Bronchial epithelial cell (primary cell): Measurements from ENCODE around the gene SNTA1. TPM values are rescaled to one million over a fixed set of nuclear protein-coding genes. Genes with fewer than 3 reads are reported as not detected.

Experiments used
- DNase-seq: peaks from one replicate; pipeline ENCODE4 v3.0.0-alpha.2; 2010; ENCODE audit warnings: low read depth
- FAIRE-seq: peaks from 2 replicates; lab custom pipeline; 2011; peaks lifted over from hg19 to GRCh38; lab: Jason Lieb, UNC
- H3K27me3 ChIP-seq: 2 replicates; pipeline ENCODE4 v1.5.1; 2011; ENCODE audit warnings: low read length; ENCODE audit not compliant: control insufficient read depth, insufficient read depth
- H3K36me3 ChIP-seq: 2 replicates; pipeline ENCODE4 v1.5.1; 2011; ENCODE audit warnings: low read length; ENCODE audit not compliant: control insufficient read depth, insufficient read depth
- H3K4me3 ChIP-seq: 2 replicates; pipeline ENCODE4 v1.5.1; 2011; ENCODE audit warnings: mild to moderate bottlenecking, low read depth, low read length, control low read depth
- CTCF ChIP-seq: IDR thresholded peaks from 2 replicates; pipeline ENCODE4 v1.5.1; 2011; ENCODE audit warnings: mild to moderate bottlenecking, moderate library complexity, low read length, control low read depth, inconsistent platforms; ENCODE audit not compliant: insufficient read depth, severe bottlenecking
- total RNA-seq: library from RNA; depleted of rRNA; stranded (reverse); fragments of >200 nt; gene quantifications from 2 replicates; pipeline ENCODE4 v1.2.1, GENCODE V29; 2014

The SNTA1 gene
- total RNA-seq, 1 donor from 2014 or later: 4.2 TPM

DNA sequence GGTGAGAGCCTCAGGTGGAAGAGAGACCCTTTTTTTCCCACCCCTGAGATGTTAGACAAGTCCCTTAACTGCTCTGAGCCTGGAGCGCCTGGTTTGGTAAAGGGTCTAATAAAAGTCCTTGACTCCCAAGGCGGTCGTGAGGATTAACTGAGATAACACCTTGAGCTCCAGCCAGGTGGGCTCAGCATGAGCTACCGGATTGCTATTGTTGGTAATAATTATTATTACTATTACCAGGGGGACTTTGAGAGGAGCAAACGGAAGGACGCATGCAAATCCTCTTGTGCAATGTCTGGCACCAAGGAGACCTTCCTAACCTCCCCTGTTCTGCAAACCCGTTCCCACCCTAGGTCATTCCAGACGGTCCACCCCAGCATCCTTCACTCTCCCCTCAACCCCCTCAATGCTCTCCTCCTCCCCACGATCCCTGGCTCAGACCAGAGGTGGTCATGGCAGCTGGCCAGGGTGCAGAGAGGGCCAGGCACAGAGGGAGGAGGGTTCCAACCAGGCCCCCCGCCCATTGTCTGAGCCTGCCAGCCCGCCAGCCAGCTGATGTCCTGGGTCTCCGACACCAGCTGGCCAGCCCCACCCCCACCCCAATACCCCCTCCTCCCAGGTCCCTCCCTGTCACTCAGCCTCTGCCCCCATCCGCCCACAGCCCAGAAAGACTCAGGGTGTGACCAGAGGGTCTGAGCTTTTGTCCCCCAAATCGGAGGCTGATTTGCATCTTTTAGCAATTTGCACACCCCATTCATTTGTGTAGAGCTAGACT is 32.0 kb upstream of the SNTA1 start:
- Histone ChIP-seq H3K36me3 (no peaks in the 10 kb centered on the region), H3K27me3 (no peaks in the 10 kb centered on the region), H3K4me3 (no peak overlapping the region)
- no peak for FAIRE-seq
- no peak for DNase-seq
- TF ChIP-seq CTCF: no peak

DNA sequence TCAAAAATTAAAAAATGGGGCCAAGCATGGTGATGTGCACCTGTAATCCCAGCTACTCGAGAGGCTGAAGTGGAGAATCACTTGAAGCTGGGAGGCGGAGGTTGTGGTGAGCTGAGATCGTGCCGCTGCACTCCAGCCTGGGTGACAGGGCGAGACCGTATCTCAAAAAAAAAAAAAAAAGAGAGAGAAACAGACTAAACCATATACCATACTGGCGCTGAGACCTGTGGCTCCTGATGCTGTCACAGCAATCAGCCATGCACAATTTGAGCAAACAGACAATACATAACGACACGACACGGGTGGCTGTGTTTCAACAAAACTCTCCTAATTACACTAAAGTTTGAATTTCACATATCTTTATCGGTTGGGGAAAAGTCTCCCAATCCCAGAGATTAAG is 31.4 kb upstream of the SNTA1 start:
- DNase-seq (no peak), FAIRE-seq (no peak)
- no peak for TF ChIP-seq CTCF
- H3K27me3 ChIP-seq: no peaks in the 10 kb centered on the region
- H3K36me3 ChIP-seq: no peaks in the 10 kb centered on the region
- H3K4me3 ChIP-seq: no peak overlapping the region

DNA sequence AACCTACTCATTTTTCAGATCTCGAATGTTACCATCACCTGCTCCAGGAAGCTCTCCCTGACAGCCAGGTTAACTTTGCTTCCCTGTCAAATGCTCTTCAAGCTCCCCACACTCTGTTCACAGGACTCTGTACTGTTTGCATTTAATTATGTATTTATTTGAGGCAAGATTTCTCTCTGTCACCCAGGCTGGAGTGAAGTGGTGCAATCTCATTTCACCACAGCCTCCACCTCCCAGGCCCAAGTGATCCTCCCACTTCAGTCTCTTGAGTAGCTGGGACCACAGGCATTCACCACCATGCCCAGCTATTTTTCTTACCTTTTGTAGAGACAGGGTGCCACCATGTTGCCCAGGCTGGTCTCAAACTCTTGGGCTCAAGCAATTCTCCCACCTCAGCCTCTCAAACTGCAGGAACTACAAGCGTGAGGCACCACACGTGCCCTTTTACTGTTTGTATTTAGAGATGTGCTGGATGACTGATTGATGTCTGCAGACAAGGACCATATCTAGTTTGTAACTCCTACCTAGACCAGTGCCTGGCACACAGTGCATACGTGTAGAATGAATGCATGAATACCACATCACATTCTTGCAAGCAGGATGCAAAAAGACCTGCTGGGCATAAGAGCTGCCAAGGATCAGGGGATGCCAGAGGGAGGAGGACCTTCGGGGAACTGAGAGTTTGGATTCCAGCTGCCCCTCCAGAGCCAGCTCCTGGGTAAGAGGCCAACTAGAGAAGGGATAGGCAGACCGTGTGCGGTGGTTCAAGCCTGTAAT is 30.7 kb upstream of the SNTA1 start:
- H3K27me3 ChIP-seq: no peaks in the 10 kb centered on the region
- TF ChIP-seq CTCF: no peak
- DNase-seq: no peak
- FAIRE-seq: no peak
- H3K4me3 ChIP-seq: no peak overlapping the region
- H3K36me3 ChIP-seq: no peaks in the 10 kb centered on the region

GRCh38 chr20:33472868-33473435 is 29.4 kb upstream of the SNTA1 start:
- DNase-seq (no peak), FAIRE-seq (no peak)
- Histone ChIP-seq H3K27me3 (no peaks in the 10 kb centered on the region), H3K36me3 (no peaks in the 10 kb centered on the region), H3K4me3 (no peak overlapping the region)
- TF ChIP-seq CTCF: no peak

- TF ChIP-seq CTCF: no peak
- Histone ChIP-seq H3K4me3 (no peak overlapping the region), H3K36me3 (no peaks in the 10 kb centered on the region), H3K27me3 (no peaks in the 10 kb centered on the region)
- FAIRE-seq (no peak), DNase-seq (no peak)
Observed at GRCh38 chr20:33470866-33471265, 27.3 kb upstream of the SNTA1 start.
